Measurements from ENCODE around the gene PLXNA4.

DNA sequence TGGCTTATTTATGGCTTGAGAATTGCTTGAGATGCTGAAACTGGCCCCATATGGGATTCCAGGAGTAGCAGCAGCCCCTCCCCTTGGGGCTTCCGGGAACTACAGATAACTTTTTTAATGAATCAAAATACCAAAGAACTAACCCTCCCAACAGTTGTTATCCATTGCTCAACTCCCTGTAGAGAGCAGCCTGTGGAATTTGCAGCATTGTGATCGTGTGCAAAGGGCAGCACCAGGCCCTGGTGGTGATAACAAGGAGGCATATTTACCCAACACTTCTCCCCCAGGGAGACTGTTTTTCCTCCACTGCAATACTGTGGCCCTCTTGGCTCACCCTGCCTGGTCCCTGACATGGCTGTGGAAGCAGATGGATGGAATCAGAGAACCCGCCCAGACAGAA, 196.2 kb downstream of the PLXNA4 start:
- TF ChIP-seq, protein P1, sequence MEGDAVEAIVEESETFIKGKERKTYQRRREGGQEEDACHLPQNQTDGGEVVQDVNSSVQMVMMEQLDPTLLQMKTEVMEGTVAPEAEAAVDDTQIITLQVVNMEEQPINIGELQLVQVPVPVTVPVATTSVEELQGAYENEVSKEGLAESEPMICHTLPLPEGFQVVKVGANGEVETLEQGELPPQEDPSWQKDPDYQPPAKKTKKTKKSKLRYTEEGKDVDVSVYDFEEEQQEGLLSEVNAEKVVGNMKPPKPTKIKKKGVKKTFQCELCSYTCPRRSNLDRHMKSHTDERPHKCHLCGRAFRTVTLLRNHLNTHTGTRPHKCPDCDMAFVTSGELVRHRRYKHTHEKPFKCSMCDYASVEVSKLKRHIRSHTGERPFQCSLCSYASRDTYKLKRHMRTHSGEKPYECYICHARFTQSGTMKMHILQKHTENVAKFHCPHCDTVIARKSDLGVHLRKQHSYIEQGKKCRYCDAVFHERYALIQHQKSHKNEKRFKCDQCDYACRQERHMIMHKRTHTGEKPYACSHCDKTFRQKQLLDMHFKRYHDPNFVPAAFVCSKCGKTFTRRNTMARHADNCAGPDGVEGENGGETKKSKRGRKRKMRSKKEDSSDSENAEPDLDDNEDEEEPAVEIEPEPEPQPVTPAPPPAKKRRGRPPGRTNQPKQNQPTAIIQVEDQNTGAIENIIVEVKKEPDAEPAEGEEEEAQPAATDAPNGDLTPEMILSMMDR (IDR thresholded peaks at IDR 0.05), result no peak
- no peak for TF ChIP-seq POLR2A (IDR thresholded peaks at IDR 0.05)

Data from body of pancreas (tissue), 4 donors.